HFF-Myc (cell line): ENCODE measurements around the gene ATG2B.

Experiments used
- DNase-seq: peaks from one replicate; pipeline ENCODE4 v3.0.0-alpha.2; 2011; ENCODE audit warnings: low read depth; ENCODE audit errors: extremely low read depth
- H3K4me3 ChIP-seq: replicated peaks from 2 replicates; pipeline ENCODE4 v1.5.1; 2011; ENCODE audit warnings: low read depth, mild to moderate bottlenecking, control low read depth, low read length
- CTCF ChIP-seq: IDR thresholded peaks from 2 replicates; pipeline ENCODE4 v1.5.1; 2012; ENCODE audit warnings: mild to moderate bottlenecking, low read depth, low read length, control low read depth; ENCODE audit errors: missing control alignments

The ATG2B gene

GRCh38 chr14:96285667-96286066, 77.5 kb downstream of the ATG2B start:
- TF ChIP-seq CTCF: no peak
- DNase-seq: no peak
- no peak overlapping the region for H3K4me3 ChIP-seq

- DNase-seq: no peak
- no peak overlapping the region for H3K4me3 ChIP-seq
- no peak for TF ChIP-seq CTCF
Measured at GRCh38 chr14:96284430-96284829, 78.7 kb downstream of the ATG2B start.

GRCh38 chr14:96284008-96284407, 79.1 kb downstream of the ATG2B start:
- no peak for DNase-seq
- TF ChIP-seq CTCF: no peak
- no peak overlapping the region for H3K4me3 ChIP-seq

- no peak for DNase-seq
- no peak overlapping the region for H3K4me3 ChIP-seq
- no peak for TF ChIP-seq CTCF
Measured at GRCh38 chr14:96281486-96281885, 81.7 kb downstream of the ATG2B start.

- TF ChIP-seq CTCF: no peak
- H3K4me3 ChIP-seq: no peak overlapping the region
- no peak for DNase-seq
Measured at GRCh38 chr14:96280104-96280503, 83.0 kb downstream of the ATG2B start.

- no peak for DNase-seq
- H3K4me3 ChIP-seq: no peak overlapping the region
- no peak for TF ChIP-seq CTCF
Measured at GRCh38 chr14:96279564-96279963, 83.6 kb downstream of the ATG2B start.

GRCh38 chr14:96277890-96278289, 85.3 kb downstream of the ATG2B start:
- no peak for TF ChIP-seq CTCF
- no peak overlapping the region for H3K4me3 ChIP-seq
- no peak for DNase-seq
